Testis (tissue), 2 donors: Measurements from ENCODE around the gene CNN1.

Source experiments
- CTCF ChIP-seq, 3 experiments: fragments of 450-650 bp in 2 of 3; fragments of 200-600 bp in 1 of 3; sonication (generic) in 1 of 3; IDR thresholded peaks; one replicate each; pipeline ENCODE4 v1.5.1; 2016 to 2019; ENCODE audit warnings: antibody characterized with exemption in 3 of 3, mild to moderate bottlenecking in 2 of 3, moderate library complexity in 1 of 3
- POLR2A ChIP-seq: fragments of 450-650 bp; IDR thresholded peaks from one replicate; pipeline ENCODE4 v1.6.1; 2017; ENCODE audit warnings: antibody characterized with exemption, mild to moderate bottlenecking, moderate library complexity

DNA sequence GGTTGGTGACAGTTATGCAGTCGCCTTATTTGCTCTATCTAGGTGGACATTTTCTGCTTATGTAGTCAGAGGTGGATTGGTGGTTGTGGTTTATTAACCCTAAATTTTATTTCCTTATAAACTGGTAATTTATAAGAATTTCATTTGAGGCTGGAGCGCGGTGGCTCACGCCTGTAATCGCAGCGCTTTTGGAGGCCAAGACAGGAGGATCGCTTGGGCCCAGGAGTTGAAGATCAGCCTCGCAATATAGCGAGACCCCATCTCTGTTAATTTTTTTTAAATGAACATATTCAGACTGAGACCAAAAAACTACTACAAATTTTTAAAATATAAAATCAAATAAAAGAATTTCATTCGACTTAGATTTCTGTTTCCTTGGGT, 59.4 kb downstream of the CNN1 start:
- TF ChIP-seq CTCF (IDR thresholded peaks at IDR 0.05) (no peak), POLR2A (no peak)
